ENCODE data around the gene CAPNS2.

- TF ChIP-seq POLR2A (IDR thresholded peaks at IDR 0.05): no peak
- TF ChIP-seq CTCF (IDR thresholded peaks at IDR 0.05): no peak
- no peak for TF ChIP-seq EP300 (IDR thresholded peaks at IDR 0.05)
- no peak for TF ChIP-seq POLR2AphosphoS5 (IDR thresholded peaks at IDR 0.05)
These were observed 44.7 kb upstream of the CAPNS2 start for GRCh38 chr16:55521792-55522191.

All from gastroesophageal sphincter (tissue), 3 donors.